Smooth muscle cell (in vitro differentiated cells): ENCODE measurements around the gene KIAA0232. TPM values are rescaled to one million over a fixed set of nuclear protein-coding genes. Genes with fewer than 3 reads are reported as not detected.

Source experiments
- DNase-seq: peaks from one replicate; lab custom pipeline; 2025; ENCODE audit not compliant: unreplicated experiment; lab: John Stamatoyannopoulos, UW
- H2AFZ ChIP-seq: fragments of 200-600 bp; sonication (generic); 2 replicates; pipeline ENCODE4 v1.6.0; 2016; ENCODE audit warnings: antibody characterized with exemption, low read depth, mild to moderate bottlenecking
- H3F3A ChIP-seq: fragments of 200-600 bp; sonication (generic); 2 replicates; pipeline ENCODE4 v1.6.0; 2017; ENCODE audit warnings: antibody characterized with exemption, low read depth
- H3K27ac ChIP-seq: fragments of 200-600 bp; sonication (generic); 2 replicates; pipeline ENCODE4 v1.5.1; 2016; ENCODE audit warnings: low read depth, mild to moderate bottlenecking
- H3K27me3 ChIP-seq: fragments of 200-600 bp; sonication (generic); 2 replicates; pipeline ENCODE4 v1.6.1; 2016; ENCODE audit warnings: low read depth, mild to moderate bottlenecking
- H3K36me3 ChIP-seq: fragments of 200-600 bp; sonication (generic); 2 replicates; pipeline ENCODE4 v1.5.1; 2016; ENCODE audit warnings: low read depth
- H3K4me1 ChIP-seq: fragments of 200-600 bp; sonication (generic); 2 replicates; pipeline ENCODE4 v1.5.1; 2016; ENCODE audit warnings: low read depth
- H3K4me2 ChIP-seq: fragments of 200-600 bp; sonication (generic); 2 replicates; pipeline ENCODE4 v1.6.0; 2016; ENCODE audit warnings: mild to moderate bottlenecking
- H3K4me3 ChIP-seq: fragments of 200-600 bp; sonication (generic); 2 replicates; pipeline ENCODE4 v1.5.1; 2016; ENCODE audit warnings: mild to moderate bottlenecking
- H3K79me2 ChIP-seq: fragments of 200-600 bp; sonication (generic); 2 replicates; pipeline ENCODE4 v1.6.0; 2016; ENCODE audit warnings: low read depth, mild to moderate bottlenecking
- H3K9ac ChIP-seq: fragments of 200-600 bp; sonication (generic); 2 replicates; pipeline ENCODE4 v1.6.0; 2016; ENCODE audit warnings: low read depth
- H3K9me3 ChIP-seq: fragments of 200-600 bp; sonication (generic); replicated peaks from 2 replicates; pipeline ENCODE4 v1.5.1; 2016; ENCODE audit warnings: low read depth
- H4K20me1 ChIP-seq: fragments of 200-600 bp; sonication (generic); 2 replicates; pipeline ENCODE4 v1.6.0; 2016; ENCODE audit warnings: low read depth
- WGBS: methylation state at CpG from one replicate; pipeline ENCODE4 v1.1.7; 2016; ENCODE audit warnings: low lambda C conversion rate; 5-methylcytosine and 5-hydroxymethylcytosine counted together
- polyA plus RNA-seq: library from polyadenylated mRNA; unstranded; fragments of >200 nt; fragmentation: Nextera tagmentation; extraction: Ambion mirVana; gene quantifications from 2 replicates; pipeline ENCODE4 v1.2.1, GENCODE V29; 2016
- total RNA-seq: library from RNA; depleted of rRNA; stranded (reverse); fragments of >200 nt; gene quantifications from 2 replicates; pipeline ENCODE4 v1.2.3, GENCODE V29; 2014
- TF ChIP-seq, protein P1 (sequence below): fragments of 200-600 bp; sonication (generic); IDR thresholded peaks from 2 replicates; pipeline ENCODE4 v1.5.1; 2017; ENCODE audit warnings: borderline replicate concordance, mild to moderate bottlenecking, antibody characterized with exemption; ENCODE audit not compliant: insufficient read depth, poor library complexity, severe bottlenecking

KIAA0232 gene
- total and polyA plus RNA-seq, 2 experiments from 2014 or later: 8.4 to 16.6 TPM

DNA sequence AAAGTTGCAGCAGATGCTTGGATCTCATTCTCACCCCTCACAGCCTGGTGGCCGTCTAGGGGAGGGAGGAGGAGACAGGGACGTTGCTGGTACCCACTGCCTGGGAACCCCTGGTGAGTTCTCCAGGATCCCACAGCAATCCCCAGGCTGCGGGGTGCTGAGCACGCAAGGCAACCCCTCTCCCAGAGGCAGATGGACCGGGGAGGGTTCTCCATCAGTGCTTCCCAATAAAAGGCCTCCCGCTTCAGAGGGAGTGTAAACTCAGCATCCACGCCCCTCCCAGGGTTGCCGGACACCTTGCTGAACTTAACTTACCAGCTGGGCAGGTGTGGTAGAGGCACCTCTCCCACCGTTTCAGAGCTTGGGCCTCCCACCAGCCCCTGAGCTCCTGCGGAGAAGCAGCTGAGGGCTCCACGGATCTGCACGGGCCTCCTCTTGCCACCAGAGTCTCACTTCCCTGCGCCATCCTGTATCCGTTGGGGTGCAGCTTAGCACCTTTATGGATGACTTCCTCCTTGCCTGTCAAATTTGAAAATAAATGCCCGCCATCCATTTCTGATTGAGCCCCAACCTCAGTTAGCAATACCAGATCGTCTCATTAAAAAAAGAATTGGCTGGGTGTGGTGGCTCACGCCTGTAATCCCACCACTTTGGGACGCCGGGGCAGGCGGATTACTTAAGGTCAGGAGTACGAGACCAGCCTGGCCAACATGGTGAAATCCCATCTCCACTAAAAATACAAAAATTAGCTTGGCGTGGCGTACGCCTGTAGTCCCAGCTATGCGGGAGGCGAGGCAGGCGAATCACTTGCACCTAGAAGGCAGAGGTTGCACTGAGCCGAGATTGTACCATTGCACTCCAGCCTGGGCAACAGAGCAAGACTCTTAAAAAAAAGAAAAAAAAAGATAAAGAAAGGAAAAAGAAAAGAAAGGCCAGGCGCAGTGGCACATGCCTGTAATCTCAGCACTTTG, 112.3 kb downstream of the KIAA0232 start:
- Histone ChIP-seq H3K4me1 (no peaks in the 10 kb centered on the region), H3K4me3 (no peak overlapping the region), H4K20me1 (no peaks in the 10 kb centered on the region), H3K4me2 (no peak overlapping the region), H3K27ac (no peak overlapping the region), H3K9ac (no peak overlapping the region), H2AFZ (no peak overlapping the region), H3K79me2 (no peaks in the 10 kb centered on the region), H3K27me3 (no peaks in the 10 kb centered on the region), H3K9me3 (no peaks in the 10 kb centered on the region), H3F3A (no peaks in the 10 kb centered on the region), H3K36me3 (no peaks in the 10 kb centered on the region)
- TF ChIP-seq, protein P1, sequence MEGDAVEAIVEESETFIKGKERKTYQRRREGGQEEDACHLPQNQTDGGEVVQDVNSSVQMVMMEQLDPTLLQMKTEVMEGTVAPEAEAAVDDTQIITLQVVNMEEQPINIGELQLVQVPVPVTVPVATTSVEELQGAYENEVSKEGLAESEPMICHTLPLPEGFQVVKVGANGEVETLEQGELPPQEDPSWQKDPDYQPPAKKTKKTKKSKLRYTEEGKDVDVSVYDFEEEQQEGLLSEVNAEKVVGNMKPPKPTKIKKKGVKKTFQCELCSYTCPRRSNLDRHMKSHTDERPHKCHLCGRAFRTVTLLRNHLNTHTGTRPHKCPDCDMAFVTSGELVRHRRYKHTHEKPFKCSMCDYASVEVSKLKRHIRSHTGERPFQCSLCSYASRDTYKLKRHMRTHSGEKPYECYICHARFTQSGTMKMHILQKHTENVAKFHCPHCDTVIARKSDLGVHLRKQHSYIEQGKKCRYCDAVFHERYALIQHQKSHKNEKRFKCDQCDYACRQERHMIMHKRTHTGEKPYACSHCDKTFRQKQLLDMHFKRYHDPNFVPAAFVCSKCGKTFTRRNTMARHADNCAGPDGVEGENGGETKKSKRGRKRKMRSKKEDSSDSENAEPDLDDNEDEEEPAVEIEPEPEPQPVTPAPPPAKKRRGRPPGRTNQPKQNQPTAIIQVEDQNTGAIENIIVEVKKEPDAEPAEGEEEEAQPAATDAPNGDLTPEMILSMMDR: no peak
- WGBS: 93% methylated on average over 29 of the region's 29 CpGs
- DNase-seq: no peak

- H3K27me3 ChIP-seq: no peaks in the 10 kb centered on the region
- H3K4me1 ChIP-seq: no peaks in the 10 kb centered on the region
- H3F3A ChIP-seq: no peaks in the 10 kb centered on the region
- no peaks in the 10 kb centered on the region for H3K9me3 ChIP-seq
- TF ChIP-seq, protein P1: no peak
- no peaks in the 10 kb centered on the region for H4K20me1 ChIP-seq
- no peak overlapping the region for H3K9ac ChIP-seq
- H3K79me2 ChIP-seq: no peaks in the 10 kb centered on the region
- H3K4me2 ChIP-seq: no peak overlapping the region
- no peak overlapping the region for H3K27ac ChIP-seq
- 64% methylated on average over 5 of the region's 5 CpGs for WGBS
- no peaks in the 10 kb centered on the region for H3K36me3 ChIP-seq
- no peak overlapping the region for H2AFZ ChIP-seq
- DNase-seq: no peak
- no peak overlapping the region for H3K4me3 ChIP-seq
Observed at GRCh38 chr4:6896035-6896434, 113.5 kb downstream of the KIAA0232 start.

- Histone ChIP-seq H3K79me2 (no peaks in the 10 kb centered on the region), H3K9me3 (no peaks in the 10 kb centered on the region), H2AFZ (no peak overlapping the region), H3K27me3 (no peaks in the 10 kb centered on the region), H4K20me1 (no peaks in the 10 kb centered on the region), H3K4me1 (no peaks in the 10 kb centered on the region), H3K4me2 (no peak overlapping the region), H3K36me3 (no peaks in the 10 kb centered on the region), H3K4me3 (no peak overlapping the region), H3K27ac (no peak overlapping the region), H3F3A (no peaks in the 10 kb centered on the region), H3K9ac (no peak overlapping the region)
- DNase-seq: no peak
- WGBS: 81% methylated on average over 3 of the region's 3 CpGs
- TF ChIP-seq, protein P1: no peak
Observed at GRCh38 chr4:6898763-6899162, 116.2 kb downstream of the KIAA0232 start.
